ENCODE measurements around the gene OFD1. TPM values are rescaled to one million over a fixed set of nuclear protein-coding genes. Genes with fewer than 3 reads are reported as not detected.

Gene OFD1
- total RNA-seq, 2 donors from 2014 or later, result 7.7 to 8.1 TPM

GRCh38 chrX:13698432-13698831 lies 36.1 kb upstream of the OFD1 start:
- no peak for TF ChIP-seq CTCF (IDR thresholded peaks at IDR 0.05)
- Histone ChIP-seq H3K4me3 (no peak overlapping the region), H3K4me1 (peaks cover 0 to 30% of the 10 kb centered on the region in 2 donors)

GRCh38 chrX:13699183-13699826 lies 35.2 kb upstream of the OFD1 start:
- no peaks in the 10 kb centered on the region for H3K27me3 ChIP-seq
- no peak overlapping the region for H3K4me3 ChIP-seq
- no peak for DNase-seq (ENCODE audit: low spot score)
- H3K4me1 ChIP-seq, result peaks cover 0 to 21% of the 10 kb centered on the region in 2 donors
- H3K36me3 ChIP-seq, result no peaks in the 10 kb centered on the region
- no peaks in the 10 kb centered on the region for H3K9me3 ChIP-seq
- TF ChIP-seq CTCF (IDR thresholded peaks at IDR 0.05), result no peak
- H3K27ac ChIP-seq, result peak overlapping the region in 1 of 2 donors; percentile 39

More at GRCh38 chrX:13698432-13698831, 36.1 kb upstream of the OFD1 start:
- H3K9me3 ChIP-seq, result no peaks in the 10 kb centered on the region
- no peak overlapping the region for H3K27ac ChIP-seq
- H3K36me3 ChIP-seq, result no peaks in the 10 kb centered on the region
- DNase-seq (ENCODE audit: low spot score), result no peak
- H3K27me3 ChIP-seq, result no peaks in the 10 kb centered on the region

GRCh38 chrX:13700380-13700779 lies 34.2 kb upstream of the OFD1 start:
- H3K27me3 ChIP-seq, result no peaks in the 10 kb centered on the region
- no peak for DNase-seq (ENCODE audit: low spot score)
- no peak for TF ChIP-seq CTCF (IDR thresholded peaks at IDR 0.05)
- no peak overlapping the region for H3K4me3 ChIP-seq
- H3K4me1 ChIP-seq, result peaks cover 0 to 14% of the 10 kb centered on the region in 2 donors
- H3K36me3 ChIP-seq, result no peaks in the 10 kb centered on the region
- H3K9me3 ChIP-seq, result no peaks in the 10 kb centered on the region
- no peak overlapping the region for H3K27ac ChIP-seq

- Histone ChIP-seq H3K9me3 (no peaks in the 10 kb centered on the region), H3K4me3 (no peak overlapping the region), H3K36me3 (no peaks in the 10 kb centered on the region), H3K27ac (no peak overlapping the region), H3K27me3 (no peaks in the 10 kb centered on the region), H3K4me1 (peaks cover 0 to 14% of the 10 kb centered on the region in 2 donors)
- DNase-seq (ENCODE audit: low spot score), result no peak
- TF ChIP-seq CTCF (IDR thresholded peaks at IDR 0.05), result no peak
Observed at GRCh38 chrX:13702111-13702789, 32.3 kb upstream of the OFD1 start.

GRCh38 chrX:13703135-13703534 lies 31.4 kb upstream of the OFD1 start:
- Histone ChIP-seq H3K27me3 (no peaks in the 10 kb centered on the region), H3K4me1 (peaks cover 0 to 14% of the 10 kb centered on the region in 2 donors), H3K27ac (no peak overlapping the region)

More at GRCh38 chrX:13703135-13703534, 31.4 kb upstream of the OFD1 start:
- no peaks in the 10 kb centered on the region for H3K36me3 ChIP-seq
- DNase-seq (ENCODE audit: low spot score), result no peak
- no peak overlapping the region for H3K4me3 ChIP-seq
- TF ChIP-seq CTCF (IDR thresholded peaks at IDR 0.05), result no peak
- H3K9me3 ChIP-seq, result no peaks in the 10 kb centered on the region

Data from right atrium auricular region (tissue), 2 donors.